Mesenteric fat pad (tissue), 1 donor: ENCODE data around the gene GTPBP1. TPM values are rescaled to one million over a fixed set of nuclear protein-coding genes. Genes with fewer than 3 reads are reported as not detected.

Experiments
- DNase-seq: peaks from one replicate; pipeline ENCODE4 v3.0.0-alpha.2; 2020; ENCODE audit warnings: low spot score
- total RNA-seq: library from RNA; stranded (reverse); fragmentation: NEBNext Ultra II Directional; extraction: Animal tissue kit (Norgen Biotek cat#: 25700); gene quantifications from one replicate; pipeline ENCODE4 v1.2.1, GENCODE V29; 2021
- donor health status: DM: yes; HTN: yes; CAD: no.

Gene GTPBP1
- total RNA-seq, 1 donor from 2014 or later, result 40.4 TPM

- no peak for DNase-seq
These were observed 76.8 kb downstream of the GTPBP1 start for GRCh38 chr22:38782402-38783094.

Other genes with a start within 250 kb of the GTPBP1 start
- gene KDELR3, start 237.8 kb upstream of the GTPBP1 start, total RNA-seq, result 19.0 TPM
- 280 TPM for gene DDX17, start 199.6 kb upstream of the GTPBP1 start, total RNA-seq
- 0.22 TPM for gene DMC1, start 135.8 kb upstream of the GTPBP1 start, total RNA-seq
- 0.22 TPM for gene FAM227A, start 49.6 kb upstream of the GTPBP1 start, total RNA-seq
- gene CBY1, start 49.3 kb upstream of the GTPBP1 start, total RNA-seq, result 18.9 TPM
- 71.1 TPM for gene TOMM22, start 24.0 kb upstream of the GTPBP1 start, total RNA-seq
- 53.8 TPM for gene JOSD1, start 5.0 kb upstream of the GTPBP1 start, total RNA-seq
- 286 TPM for gene SUN2, start 50.1 kb downstream of the GTPBP1 start, total RNA-seq
- 7.2 TPM for gene DNAL4, start 88.2 kb downstream of the GTPBP1 start, total RNA-seq
- gene NPTXR, start 138.1 kb downstream of the GTPBP1 start, total RNA-seq, result 5.5 TPM
- gene CBX6, start 166.3 kb downstream of the GTPBP1 start, total RNA-seq, result 57.4 TPM